Osteoblast (primary cell): ENCODE measurements around the gene WASL. TPM values are rescaled to one million over a fixed set of nuclear protein-coding genes. Genes with fewer than 3 reads are reported as not detected.

Experiments used
- DNase-seq: peaks from one replicate; pipeline ENCODE4 v3.0.0; 2011; ENCODE audit warnings: low spot score, mixed read lengths; ENCODE audit not compliant: insufficient read length; ENCODE audit errors: missing footprints
- H2AFZ ChIP-seq: 2 replicates; pipeline ENCODE4 v1.6.0; 2011; ENCODE audit warnings: mild to moderate bottlenecking, low read length
- H3K27ac ChIP-seq: 2 replicates; pipeline ENCODE4 v1.5.1; 2011; ENCODE audit warnings: mild to moderate bottlenecking, low read depth, low read length, moderate library complexity
- H3K27me3 ChIP-seq: 2 replicates; pipeline ENCODE4 v1.6.0; 2012; ENCODE audit warnings: mild to moderate bottlenecking, control low read depth, inconsistent platforms, low read length, moderate library complexity; ENCODE audit not compliant: insufficient read depth
- H3K36me3 ChIP-seq: 2 replicates; pipeline ENCODE4 v1.5.1; 2011; ENCODE audit warnings: mild to moderate bottlenecking, low read length, control low read depth, moderate library complexity; ENCODE audit not compliant: insufficient read depth
- H3K4me1 ChIP-seq: 2 replicates; pipeline ENCODE4 v1.5.1; 2011; ENCODE audit warnings: mild to moderate bottlenecking, low read length, control low read depth, moderate library complexity; ENCODE audit not compliant: insufficient read depth
- H3K4me2 ChIP-seq: 2 replicates; pipeline ENCODE4 v1.6.0; 2011; ENCODE audit warnings: mild to moderate bottlenecking, low read length; ENCODE audit not compliant: insufficient read depth
- H3K4me3 ChIP-seq: fragments of 200-600 bp; sonication (generic); 3 replicates; pipeline ENCODE4 v1.5.1; 2012; ENCODE audit warnings: mild to moderate bottlenecking, low read length, inconsistent platforms; ENCODE audit not compliant: insufficient read depth
- H3K79me2 ChIP-seq: 2 replicates; pipeline ENCODE4 v1.6.0; 2012; ENCODE audit warnings: mild to moderate bottlenecking, low read length, control low read depth, inconsistent platforms; ENCODE audit not compliant: insufficient read depth
- H3K9me3 ChIP-seq: 2 replicates; pipeline ENCODE4 v1.5.1; 2011; ENCODE audit warnings: low read depth, low read length, control low read depth
- H4K20me1 ChIP-seq: 2 replicates; pipeline ENCODE4 v1.6.0; 2012; ENCODE audit warnings: mild to moderate bottlenecking, low read length, control low read depth; ENCODE audit not compliant: insufficient read depth
- CTCF ChIP-seq: IDR thresholded peaks from 2 replicates; pipeline ENCODE4 v1.5.1; 2011; ENCODE audit warnings: mild to moderate bottlenecking, low read depth, low read length, moderate library complexity; ENCODE audit errors: extremely low read depth
- total RNA-seq: library from RNA; depleted of rRNA; stranded (reverse); fragments of >200 nt; gene quantifications from 2 replicates; pipeline ENCODE4 v1.2.3, GENCODE V29; 2012

WASL gene
- total RNA-seq, 1 donor = 23.2 TPM

- no peak overlapping the region for H3K4me2 ChIP-seq
- DNase-seq = no peak
- H3K4me3 ChIP-seq = no peak overlapping the region
- no peaks in the 10 kb centered on the region for H4K20me1 ChIP-seq
- no peaks in the 10 kb centered on the region for H3K79me2 ChIP-seq
- no peaks in the 10 kb centered on the region for H3K36me3 ChIP-seq
- TF ChIP-seq CTCF = no peak
- no peak overlapping the region for H3K27ac ChIP-seq
- no peaks in the 10 kb centered on the region for H3K9me3 ChIP-seq
- H3K27me3 ChIP-seq = peaks cover 4% of the 10 kb centered on the region
- H3K4me1 ChIP-seq = peaks cover 7% of the 10 kb centered on the region
- H2AFZ ChIP-seq = no peak overlapping the region
Measured at GRCh38 chr7:123647106-123647730, 101.6 kb downstream of the WASL start.

- no peak for TF ChIP-seq CTCF
- no peak overlapping the region for H3K4me3 ChIP-seq
- H3K4me1 ChIP-seq = peaks cover 7% of the 10 kb centered on the region
- peaks cover 4% of the 10 kb centered on the region for H3K27me3 ChIP-seq
- H2AFZ ChIP-seq = no peak overlapping the region
- no peak overlapping the region for H3K4me2 ChIP-seq
- H3K79me2 ChIP-seq = no peaks in the 10 kb centered on the region
- no peak overlapping the region for H3K27ac ChIP-seq
- H3K9me3 ChIP-seq = no peaks in the 10 kb centered on the region
- no peaks in the 10 kb centered on the region for H3K36me3 ChIP-seq
- DNase-seq = no peak
- H4K20me1 ChIP-seq = no peaks in the 10 kb centered on the region
Measured at GRCh38 chr7:123645516-123645915, 103.3 kb downstream of the WASL start.

- peaks cover 4% of the 10 kb centered on the region for H3K27me3 ChIP-seq
- peak overlapping the region; percentile 72 for H3K4me2 ChIP-seq
- H2AFZ ChIP-seq = peak overlapping the region; percentile 48
- no peak for TF ChIP-seq CTCF
- no peaks in the 10 kb centered on the region for H3K79me2 ChIP-seq
- H3K36me3 ChIP-seq = no peaks in the 10 kb centered on the region
- no peaks in the 10 kb centered on the region for H4K20me1 ChIP-seq
- H3K4me1 ChIP-seq = peaks cover 7% of the 10 kb centered on the region
- peak overlapping the region; percentile 53 for H3K4me3 ChIP-seq
- H3K9me3 ChIP-seq = no peaks in the 10 kb centered on the region
- peak; percentile 52 for DNase-seq
- no peak overlapping the region for H3K27ac ChIP-seq
Measured at GRCh38 chr7:123643495-123644441, 105.0 kb downstream of the WASL start.

GRCh38 chr7:123641901-123642300 lies 106.9 kb downstream of the WASL start:
- Histone ChIP-seq H2AFZ (no peak overlapping the region), H4K20me1 (no peaks in the 10 kb centered on the region), H3K27me3 (peaks cover 4% of the 10 kb centered on the region), H3K4me2 (no peak overlapping the region), H3K79me2 (no peaks in the 10 kb centered on the region), H3K4me1 (peaks cover 7% of the 10 kb centered on the region), H3K36me3 (no peaks in the 10 kb centered on the region), H3K4me3 (no peak overlapping the region), H3K27ac (no peak overlapping the region), H3K9me3 (no peaks in the 10 kb centered on the region)
- DNase-seq = no peak
- TF ChIP-seq CTCF = no peak
